ENCODE data around the gene AKAP7.
"Not testable (repeated sequence)": the region's sequence is repeated elsewhere in the genome, so short reads cannot be mapped to it uniquely, and the experiment has no call there.

The AKAP7 gene

DNA sequence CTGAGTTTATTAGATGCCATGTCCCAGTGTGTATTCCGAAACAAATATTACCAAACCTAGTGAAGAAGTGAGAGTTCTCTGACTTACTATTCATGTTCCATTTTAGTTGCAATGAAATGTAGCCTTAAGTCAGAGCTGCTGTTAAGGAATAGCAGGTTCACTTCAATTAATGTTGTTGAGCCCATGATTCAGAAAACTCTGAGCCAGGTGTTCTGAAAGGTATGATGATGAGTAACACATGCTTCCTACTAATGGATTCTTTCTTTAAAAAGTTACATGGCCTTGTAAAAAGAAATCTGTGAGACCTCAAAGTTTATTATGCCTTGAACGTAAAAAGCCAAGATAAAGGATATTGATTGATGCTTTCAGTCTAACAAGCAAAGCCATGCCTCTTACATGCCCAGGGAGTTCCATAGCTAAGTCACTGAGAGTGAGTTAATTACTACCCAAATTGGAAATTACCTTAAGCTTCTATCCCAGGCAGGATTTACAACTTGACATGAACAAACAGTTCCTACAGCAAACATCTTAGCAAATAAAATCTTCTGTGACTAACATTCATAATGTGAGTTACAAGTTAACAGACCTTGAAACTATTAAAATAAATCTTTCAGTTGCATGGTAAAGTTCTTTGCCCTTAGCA is 122.9 kb downstream of the AKAP7 start:
- DNase-seq, result no peak

DNA sequence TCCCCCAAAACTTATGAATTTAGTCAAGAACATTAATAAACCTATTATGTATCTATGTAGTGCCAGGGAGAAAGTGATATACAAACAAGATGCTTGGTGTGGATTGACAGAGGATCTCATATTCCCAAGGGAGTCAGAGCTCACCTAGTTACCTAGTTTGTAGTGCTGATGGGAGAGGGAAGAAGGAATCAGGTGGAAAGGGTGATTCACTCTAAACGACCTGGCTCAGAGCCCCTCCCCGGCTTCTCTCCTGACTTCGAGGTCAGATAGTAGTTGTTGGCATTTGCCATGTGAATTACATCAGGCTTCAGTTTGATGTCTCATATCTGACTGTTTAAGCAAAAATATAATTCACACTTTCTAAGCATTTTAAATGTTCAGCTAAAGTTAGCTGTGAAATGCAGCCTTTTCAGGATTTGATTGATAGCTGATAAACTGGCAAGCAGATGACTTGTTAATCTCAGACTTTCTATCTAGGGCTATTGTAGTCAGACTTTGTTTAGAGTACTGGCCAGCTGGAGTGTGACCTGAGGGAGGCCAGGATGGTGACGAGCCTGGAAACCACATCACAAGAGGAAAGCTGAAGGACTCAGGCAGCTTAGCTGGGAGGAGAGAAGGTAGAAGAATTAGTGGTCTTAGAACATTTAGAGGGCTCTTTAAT is 123.7 kb downstream of the AKAP7 start:
- no peak for DNase-seq

DNA sequence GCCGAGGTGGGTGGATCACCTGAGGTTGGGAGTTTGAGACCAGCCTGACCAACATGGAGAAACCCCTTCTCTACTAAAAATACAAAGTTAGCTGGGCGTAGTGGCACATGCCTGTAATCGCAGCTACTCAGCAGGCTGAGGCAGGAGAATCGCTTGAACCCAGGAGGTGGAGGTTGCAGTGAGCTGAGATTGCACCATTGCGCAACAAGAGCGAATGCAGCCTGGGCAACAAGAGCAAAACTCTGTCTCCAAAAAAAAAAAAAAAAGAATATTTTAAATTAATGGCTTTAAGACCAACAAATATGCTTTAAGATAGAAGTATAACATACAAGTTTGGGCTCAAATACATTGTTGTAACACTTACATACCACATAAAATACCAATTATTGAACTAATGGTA is 125.7 kb downstream of the AKAP7 start:
- not testable (repeated sequence) for DNase-seq

DNA sequence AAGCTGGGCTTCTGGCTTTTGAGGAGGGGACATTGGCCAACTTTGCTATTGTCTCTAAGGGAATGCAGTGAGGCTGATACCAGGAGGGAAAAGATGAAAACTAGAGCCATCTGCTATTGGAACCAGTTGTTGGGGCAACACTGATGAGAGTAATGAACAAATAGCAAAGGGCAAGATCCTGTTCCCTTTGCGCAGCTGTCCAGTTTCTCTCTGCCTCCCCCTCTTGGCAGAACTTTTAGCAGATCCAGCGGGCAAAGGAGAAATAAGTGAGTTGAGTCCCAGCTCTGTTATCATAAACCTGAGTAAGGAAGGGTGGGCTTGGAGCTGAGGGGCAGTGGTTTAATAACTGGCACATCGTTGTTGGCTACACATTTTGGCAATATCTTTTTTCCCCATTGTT is 126.8 kb downstream of the AKAP7 start:
- no peak for DNase-seq

DNA sequence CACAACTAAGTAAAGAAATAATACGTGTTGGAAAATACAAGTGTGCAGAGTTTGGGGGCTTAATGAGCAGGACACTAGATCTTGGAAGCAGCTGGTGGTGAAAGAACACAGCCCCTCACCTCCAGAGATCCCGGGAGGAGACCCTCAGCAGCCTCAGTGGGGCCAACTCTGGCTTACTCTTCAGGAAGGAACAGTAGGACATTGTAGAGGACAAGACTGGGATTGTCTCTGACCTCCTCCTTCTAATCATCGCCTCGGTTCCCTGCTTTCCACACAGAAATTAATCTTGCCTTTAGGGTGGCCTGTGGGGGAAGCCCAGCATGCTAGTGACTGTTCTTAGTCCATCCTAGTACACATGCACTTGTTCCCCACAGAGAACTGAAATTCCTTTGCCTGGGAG is 130.7 kb downstream of the AKAP7 start:
- DNase-seq, result no peak

DNA sequence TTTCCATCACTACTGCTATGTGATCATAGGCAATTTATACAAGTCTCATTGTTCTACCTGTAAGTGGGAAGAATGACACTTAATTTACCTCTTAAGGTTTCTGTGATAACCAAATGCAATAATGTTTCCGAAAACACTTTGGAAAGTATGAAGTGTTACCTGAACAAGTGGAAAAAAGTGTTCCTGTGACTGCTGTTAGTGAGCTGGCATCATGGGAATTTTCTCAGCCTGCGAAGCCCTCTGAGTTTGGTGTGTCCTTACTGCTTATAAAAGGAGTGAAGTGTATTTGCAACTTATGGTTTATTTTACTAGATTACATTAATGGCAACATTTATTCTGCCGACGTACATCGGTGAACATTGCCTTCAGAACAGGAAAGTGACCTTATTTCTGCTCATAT is 133.0 kb downstream of the AKAP7 start:
- DNase-seq, result no peak

DNA sequence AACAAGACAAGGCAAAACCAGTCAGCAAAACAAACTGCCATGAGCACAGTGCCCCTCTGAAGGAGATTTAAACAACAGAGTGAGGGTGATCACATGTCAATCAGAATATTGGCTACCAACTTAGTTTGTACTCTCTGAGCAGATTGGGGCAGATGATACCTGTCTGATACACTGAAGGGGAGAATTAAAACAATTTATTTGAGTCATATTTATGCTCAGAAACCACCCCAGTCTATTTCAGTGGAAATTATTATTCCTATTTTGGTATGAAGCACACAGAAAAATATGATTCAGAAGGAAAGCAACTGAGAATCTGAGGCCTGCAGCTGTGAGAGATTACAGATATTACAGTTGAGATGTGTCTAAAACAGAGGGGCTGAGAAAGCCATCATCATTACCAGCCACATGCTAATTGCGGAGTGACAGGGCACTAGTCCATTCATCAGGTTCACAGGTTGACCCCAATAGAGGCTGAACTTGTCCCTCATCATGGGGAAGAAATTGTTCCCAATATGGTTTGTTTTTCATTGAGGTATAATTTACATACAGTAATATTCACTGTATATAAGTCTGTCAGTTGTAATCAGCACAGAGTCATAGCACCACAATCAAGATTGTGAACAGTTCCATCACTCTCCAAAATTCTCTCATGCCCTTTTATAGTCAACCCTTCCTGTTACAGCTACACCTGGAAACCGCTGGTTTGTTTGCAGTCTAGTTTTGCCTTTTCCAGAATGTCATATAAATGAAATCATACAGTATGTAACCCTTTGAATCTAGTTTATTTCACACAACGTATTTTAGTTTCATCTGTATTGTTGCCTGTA is 134.5 kb downstream of the AKAP7 start:
- DNase-seq, result no peak

DNA sequence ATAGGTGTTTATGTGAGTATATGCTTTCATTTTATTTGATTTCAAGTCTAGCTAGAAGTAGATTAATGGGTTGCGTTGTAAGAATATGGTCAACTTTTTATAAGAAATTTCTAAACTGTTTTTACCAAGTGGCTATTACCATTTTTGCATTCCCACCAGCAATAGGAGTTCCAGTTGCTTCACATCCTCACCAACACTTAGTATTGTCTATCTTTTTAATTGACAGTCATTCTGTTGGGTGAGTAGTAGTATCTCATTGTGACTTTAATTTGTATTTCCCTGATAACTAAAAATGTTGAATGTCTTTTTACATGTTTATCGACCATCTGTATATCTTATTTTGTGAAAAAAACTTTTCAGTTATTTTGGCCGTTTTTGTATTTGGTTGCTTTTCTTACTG is 135.3 kb downstream of the AKAP7 start:
- DNase-seq, result no peak

DNA sequence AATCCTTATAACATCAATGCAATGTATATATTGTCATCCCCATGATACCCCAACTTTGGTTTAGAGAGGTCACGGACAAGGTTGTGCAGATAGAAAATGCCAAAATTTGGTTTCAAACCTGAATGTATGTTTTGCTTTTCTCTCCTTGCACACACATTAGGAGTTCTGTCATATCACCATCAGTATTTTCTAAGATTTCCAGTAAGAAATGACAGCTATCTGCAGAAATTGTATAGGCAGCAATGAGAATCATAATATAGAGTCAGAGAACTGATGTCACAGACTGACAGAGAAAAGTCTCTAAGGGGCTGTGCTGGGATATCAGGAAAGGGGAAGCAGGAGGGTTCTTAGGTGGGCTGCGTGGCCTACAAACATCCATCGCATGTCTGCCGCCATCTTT is 140.0 kb downstream of the AKAP7 start:
- no peak for DNase-seq

DNA sequence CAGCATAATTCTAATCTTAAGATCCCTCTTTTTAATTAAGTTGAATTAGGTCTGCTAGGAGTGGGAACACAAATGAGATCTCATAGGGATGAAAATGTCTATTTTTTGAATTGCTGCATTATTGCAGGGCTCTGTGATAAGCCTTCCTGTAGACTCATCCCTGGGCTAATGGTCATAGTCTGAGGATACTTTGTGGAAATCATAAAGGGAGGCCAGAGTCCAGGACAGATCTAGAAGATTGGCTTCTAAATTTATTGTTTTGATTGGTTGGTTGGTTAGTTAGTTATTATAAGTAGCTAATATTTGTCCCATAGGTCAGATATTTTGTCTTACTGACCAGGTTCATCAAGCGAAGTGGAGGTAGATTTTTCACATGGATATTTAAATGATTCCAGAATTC is 142.3 kb downstream of the AKAP7 start:
- DNase-seq, result no peak

DNA sequence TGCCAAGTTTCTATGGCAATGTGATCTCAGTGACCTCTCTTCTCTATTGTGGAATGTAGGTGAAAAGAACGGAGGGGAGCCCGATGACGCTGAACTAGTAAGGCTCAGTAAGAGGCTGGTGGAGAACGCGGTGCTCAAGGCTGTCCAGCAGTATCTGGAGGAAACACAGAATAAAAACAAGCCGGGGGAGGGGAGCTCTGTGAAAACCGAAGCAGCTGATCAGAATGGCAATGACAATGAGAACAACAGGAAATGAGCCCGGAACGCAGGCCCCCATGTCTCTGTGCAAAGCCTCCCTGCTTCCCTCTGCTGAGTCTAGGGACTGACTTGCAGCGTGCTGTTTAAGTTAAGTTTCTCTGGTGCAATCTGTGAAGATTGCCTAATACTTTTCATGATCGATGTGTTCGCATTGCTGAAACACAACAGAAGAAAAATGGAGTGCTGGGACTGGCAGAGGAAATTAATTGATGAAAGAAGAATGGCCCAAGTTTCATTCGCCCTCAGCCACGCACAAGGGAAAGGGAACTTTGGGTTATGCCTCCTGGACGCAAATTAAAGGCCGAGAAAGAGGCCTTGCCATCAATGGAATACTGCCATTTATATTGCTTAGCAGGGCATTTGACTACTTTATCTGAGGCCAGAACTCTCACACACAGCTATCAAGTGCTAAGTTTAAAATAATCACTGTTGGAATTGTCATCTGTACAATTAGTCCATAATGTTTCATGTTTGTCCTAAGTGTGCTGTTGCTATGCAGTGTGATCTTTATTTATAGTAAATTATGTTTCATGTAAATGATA is 146.4 kb downstream of the AKAP7 start:
- DNase-seq, result no peak

DNA sequence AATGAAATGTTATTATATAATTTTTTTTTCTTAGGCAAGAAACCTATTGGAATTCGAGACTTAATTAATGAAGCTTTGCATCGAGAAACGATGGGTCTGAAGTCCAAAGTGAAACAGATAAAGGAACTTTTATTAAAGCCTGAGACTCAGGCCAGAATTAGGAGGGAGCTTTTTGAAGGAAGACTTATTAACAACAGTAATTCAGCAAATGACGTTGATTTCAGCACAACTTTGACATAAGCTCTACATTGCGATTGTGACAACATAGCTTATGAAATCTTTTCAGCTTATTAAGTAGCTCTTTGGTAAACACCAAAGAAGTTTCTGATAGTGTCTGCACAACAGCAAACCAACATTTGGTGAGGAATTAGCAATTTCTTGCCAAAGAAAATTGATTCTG is 147.1 kb downstream of the AKAP7 start:
- DNase-seq, result no peak

DNA sequence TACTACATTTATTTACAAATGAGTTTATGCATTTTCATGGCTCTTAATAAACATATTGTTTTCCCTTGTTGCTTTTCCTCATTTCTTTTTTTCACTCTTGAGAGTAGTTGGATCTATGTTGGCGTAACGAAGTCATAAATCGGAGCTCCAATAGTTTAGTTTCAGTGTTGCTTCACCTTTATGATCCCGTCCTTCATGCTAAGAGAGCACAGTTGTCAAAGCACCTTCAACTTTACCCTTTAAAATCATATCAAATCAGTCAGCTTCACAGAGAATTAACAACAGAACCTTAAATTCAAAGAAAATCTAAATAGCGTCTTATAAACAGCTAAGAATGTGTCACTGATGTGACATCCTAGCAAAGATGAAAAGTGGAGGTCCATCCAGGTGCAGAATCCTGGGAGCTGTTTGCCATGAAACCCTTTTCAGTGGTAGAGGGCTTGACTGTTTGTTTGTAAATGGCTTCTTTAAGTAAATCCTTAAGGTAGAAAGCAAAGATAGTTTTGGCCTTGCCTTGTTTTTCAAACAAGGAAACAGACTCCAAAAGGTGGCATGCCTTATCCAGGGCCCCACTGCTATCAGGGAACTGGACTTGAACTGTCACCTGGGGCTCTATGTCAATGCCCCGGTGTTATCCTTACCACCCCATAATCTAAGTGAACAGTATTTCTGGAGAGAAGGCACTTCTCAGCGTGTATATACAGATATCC is 148.4 kb downstream of the AKAP7 start:
- DNase-seq, result no peak

DNA sequence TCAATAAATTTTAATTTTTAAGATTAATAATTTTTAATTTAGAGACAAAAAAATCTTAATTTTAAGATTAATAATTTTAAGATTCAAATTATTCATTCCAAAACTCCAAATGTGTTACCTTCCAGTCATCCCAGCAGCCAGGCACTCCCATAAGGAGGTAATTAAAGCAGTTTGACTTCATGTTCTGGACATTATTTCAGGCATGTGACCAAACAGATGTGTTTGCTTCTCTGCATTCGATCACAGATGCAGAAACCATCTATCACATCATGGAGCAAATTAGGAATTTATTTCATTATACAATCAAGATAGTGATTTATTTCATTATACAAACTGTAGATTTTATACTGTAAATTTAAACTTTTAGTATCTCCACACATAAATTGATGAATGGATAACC is 150.3 kb downstream of the AKAP7 start:
- DNase-seq, result no peak

DNA sequence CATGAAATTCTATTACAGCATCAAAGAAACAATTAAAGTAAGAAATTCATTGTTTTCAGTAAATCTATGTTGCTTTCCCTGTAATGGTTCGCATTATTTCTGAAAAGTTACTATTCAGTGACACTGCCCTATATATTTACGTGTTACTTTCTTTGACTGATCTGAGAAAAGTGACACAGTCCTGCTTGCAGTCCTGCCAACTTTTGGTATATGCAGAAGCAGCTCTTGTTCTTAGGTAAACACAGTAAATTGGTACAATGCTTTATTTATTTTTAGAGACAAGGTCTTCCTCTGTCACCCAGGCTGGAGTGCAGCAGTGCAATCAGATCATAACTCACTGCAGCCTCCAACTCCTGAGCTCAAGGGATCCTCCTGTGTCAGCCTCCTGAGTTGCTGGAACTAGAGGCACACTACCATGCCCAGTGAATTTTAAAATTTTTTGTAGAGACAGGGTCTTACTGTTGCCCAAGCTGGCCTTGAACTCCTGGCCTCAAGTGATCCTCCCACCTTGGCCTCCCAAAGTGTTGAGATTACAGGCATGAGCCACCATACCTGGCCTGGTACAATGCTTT is 151.3 kb downstream of the AKAP7 start:
- no peak for DNase-seq

DNA sequence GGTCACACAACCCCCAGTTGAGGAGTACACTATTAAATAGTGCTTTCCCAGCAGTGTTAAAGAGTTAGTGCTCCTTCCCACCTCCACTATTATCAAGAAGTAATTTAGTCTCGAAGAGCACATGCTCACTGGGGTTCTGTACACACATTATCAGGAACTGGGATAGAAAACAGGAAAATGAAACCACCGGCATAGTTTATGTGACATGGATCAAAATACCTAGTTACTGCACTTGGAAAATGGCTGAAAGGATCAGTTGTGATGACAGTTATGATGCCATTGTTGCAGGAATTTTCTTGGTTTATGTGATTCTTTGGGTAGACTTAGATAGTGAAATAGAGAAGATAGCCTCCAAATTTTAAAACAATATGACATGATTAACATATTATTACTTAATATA is 152.9 kb downstream of the AKAP7 start:
- no peak for DNase-seq

DNA sequence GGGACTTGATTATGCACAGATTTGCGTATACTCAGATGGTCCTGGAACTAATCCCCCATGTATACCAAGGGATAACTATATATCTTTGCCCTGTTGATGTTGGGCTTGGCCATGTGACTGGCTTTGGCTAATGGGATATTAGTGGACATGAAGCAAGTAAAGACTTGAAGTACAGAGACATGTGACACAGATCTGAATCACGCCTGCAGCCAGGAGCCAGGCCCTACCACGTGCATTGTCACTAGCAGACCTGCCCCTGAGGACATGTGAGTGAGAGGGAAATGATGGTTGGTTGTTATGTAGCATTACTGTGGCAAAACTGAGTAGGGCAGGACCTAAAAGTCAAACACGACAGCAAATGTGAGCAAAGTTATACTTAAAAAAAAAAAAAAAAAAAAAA is 155.7 kb downstream of the AKAP7 start:
- no peak for DNase-seq

DNA sequence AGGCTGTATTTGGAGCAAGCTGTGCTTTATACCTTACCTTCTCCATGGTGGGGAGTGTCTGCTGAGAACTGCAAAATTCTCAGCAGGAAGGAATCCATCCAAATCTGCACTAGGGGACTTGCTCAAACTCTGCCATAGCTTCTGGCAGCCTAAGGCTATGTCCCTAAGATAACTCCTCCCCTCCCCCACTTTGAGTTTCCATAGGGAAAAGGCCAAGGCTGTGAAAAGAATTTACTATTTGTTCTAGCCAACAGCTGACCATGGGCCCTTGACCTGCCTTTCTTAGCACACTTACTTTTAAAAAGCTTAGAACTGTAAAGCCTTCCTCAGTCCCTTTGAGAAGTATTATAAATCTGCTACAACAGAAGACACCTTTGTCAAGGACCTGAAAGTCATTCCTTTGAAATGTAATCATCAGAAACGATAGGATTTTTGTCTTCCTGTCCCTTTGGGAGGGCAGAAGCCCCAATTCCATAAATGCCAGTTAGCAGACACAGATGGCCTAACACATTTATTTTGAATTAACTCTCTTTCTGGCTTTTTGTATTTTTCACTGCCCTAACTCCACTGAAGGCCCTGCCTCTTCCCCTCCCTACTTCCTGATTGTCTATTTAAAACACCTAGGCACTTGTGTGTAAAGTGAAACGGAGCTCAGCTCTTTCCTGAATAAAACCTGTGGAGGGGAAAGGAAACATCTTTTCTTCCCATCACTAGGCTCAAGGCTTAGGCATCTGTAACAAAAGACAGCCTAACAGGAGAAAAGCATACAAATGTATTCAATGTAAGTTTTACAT is 157.1 kb downstream of the AKAP7 start:
- DNase-seq, result no peak

DNA sequence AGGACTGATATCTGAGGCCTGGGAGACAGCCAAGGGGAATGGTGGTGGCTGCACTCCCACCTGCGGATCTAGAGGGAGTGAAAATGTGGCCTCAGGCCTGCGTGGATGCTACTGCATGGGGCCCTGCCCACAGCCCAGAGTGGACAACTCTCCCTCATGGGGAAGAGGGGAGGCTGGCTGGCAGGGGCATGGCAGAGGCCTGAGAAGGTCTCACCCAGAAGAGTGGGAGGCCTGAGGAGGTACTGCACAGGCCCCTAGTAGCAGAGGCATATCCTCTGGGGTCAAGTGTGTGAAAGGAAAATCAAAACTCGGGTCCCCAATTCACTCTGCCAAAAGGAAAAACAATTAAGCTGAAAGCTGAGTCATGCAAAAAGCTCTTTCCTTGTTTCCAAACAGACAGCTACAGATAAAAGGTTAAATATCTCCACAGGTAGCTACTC is 158.2 kb downstream of the AKAP7 start:
- no peak for DNase-seq

DNA sequence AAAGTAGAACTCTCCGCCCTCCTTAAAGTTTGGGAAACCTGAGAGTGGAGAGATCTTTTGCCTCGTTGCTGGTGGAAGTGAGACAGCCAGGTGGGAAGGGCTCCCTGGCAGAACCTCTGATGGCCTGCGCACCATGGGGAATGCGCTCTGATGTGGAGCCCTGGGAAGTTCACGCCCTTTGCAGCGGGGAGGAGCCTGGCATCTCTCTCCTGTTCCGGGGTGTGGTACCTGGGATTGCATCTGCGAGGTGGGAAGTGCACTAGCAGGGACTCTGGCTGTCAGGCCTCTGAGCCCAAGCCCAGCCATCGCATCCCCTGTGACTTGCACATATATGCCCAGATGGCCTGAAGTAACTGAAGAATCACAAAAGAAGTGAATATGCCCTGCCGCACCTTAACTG is 159.8 kb downstream of the AKAP7 start:
- no peak for DNase-seq

DNA sequence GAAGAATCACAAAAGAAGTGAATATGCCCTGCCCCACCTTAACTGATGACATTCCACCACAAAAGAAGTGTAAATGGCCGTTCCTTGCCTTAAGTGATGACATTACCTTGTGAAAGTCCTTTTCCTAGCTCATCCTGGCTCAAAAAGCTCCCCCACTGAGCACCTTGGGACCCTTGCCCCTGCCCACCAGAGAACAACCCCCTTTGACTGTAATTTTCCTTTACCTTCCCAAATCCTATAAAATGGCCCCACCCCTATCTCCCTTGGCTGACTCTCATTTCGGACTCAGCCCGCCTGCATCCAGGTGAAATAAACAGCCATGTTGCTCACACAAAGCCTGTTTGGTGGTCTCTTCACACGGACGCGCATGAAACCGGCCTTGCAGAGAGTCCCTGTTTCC is 165.6 kb downstream of the AKAP7 start:
- DNase-seq, result not testable (repeated sequence)

Data from NCI-H1105 (cell line).